LHCN-M2 (cell line): ENCODE measurements around the gene INAFM2. TPM values are rescaled to one million over a fixed set of nuclear protein-coding genes. Genes with fewer than 3 reads are reported as not detected.

Experiments used
- DNase-seq: peaks from one replicate; pipeline ENCODE4 v3.0.0-alpha.2; 2012; ENCODE audit warnings: low read depth
- total RNA-seq: library from RNA; depleted of rRNA; stranded (reverse); fragments of >200 nt; gene quantifications from 2 replicates; pipeline ENCODE4 v1.2.3, GENCODE V29; 2014

INAFM2 gene
- total RNA-seq, 1 experiment from 2014 or later = 16.4 TPM

- DNase-seq = no peak
These were observed 4.7 kb downstream of the INAFM2 start for GRCh38 chr15:40328176-40328575.

GRCh38 chr15:40328751-40329150, 5.3 kb downstream of the INAFM2 start:
- no peak for DNase-seq

- no peak for DNase-seq
These were observed 6.3 kb downstream of the INAFM2 start for GRCh38 chr15:40329804-40330203.

GRCh38 chr15:40330368-40330836, 6.9 kb downstream of the INAFM2 start:
- DNase-seq = peak; percentile 58

GRCh38 chr15:40331026-40331425, 7.5 kb downstream of the INAFM2 start:
- DNase-seq = no peak

GRCh38 chr15:40331637-40332036, 8.1 kb downstream of the INAFM2 start:
- no peak for DNase-seq

GRCh38 chr15:40332113-40332781, 8.8 kb downstream of the INAFM2 start:
- DNase-seq = no peak

GRCh38 chr15:40333922-40334492, 10.5 kb downstream of the INAFM2 start:
- DNase-seq = no peak

- DNase-seq = no peak
These were observed 11.0 kb downstream of the INAFM2 start for GRCh38 chr15:40334541-40334940.

- DNase-seq = no peak
These were observed 11.7 kb downstream of the INAFM2 start for GRCh38 chr15:40334941-40335795.

- DNase-seq = no peak
These were observed 12.6 kb downstream of the INAFM2 start for GRCh38 chr15:40335938-40336743.

GRCh38 chr15:40336744-40337122, 13.2 kb downstream of the INAFM2 start:
- no peak for DNase-seq

- DNase-seq = no peak
These were observed 14.1 kb downstream of the INAFM2 start for GRCh38 chr15:40337597-40337996.

- peak; percentile 67 for DNase-seq
These were observed 14.7 kb downstream of the INAFM2 start for GRCh38 chr15:40338041-40338657.

- peak; percentile 83 for DNase-seq
These were observed 15.6 kb downstream of the INAFM2 start for GRCh38 chr15:40338921-40339620.

- DNase-seq = no peak
These were observed 16.1 kb downstream of the INAFM2 start for GRCh38 chr15:40339621-40339945.

GRCh38 chr15:40340038-40340739, 16.7 kb downstream of the INAFM2 start:
- peak; percentile 63 for DNase-seq

- DNase-seq = peak; percentile 89
These were observed 17.4 kb downstream of the INAFM2 start, which contains the start of gene CCDC9B for GRCh38 chr15:40340740-40341400. Gene CCDC9B (minus strand): TSS chr15:40340939. CDS start chr15:40340819, 120 bp downstream.
